ENCODE measurements around the gene IL17RE.
A peak's percentile ranks its signal among the peaks of the same experiment; 100 is the strongest.

IL17RE gene

GRCh38 chr3:9917820-9918219 is 15.2 kb downstream of the IL17RE start:
- DNase-seq (ENCODE audit: low spot score) = no peak
- TF ChIP-seq CTCF (IDR thresholded peaks at IDR 0.05; ENCODE audit: extremely low read depth, missing control alignments) = no peak

- DNase-seq (ENCODE audit: low spot score) = no peak
- TF ChIP-seq CTCF (IDR thresholded peaks at IDR 0.05; ENCODE audit: extremely low read depth, missing control alignments) = no peak
Observed at GRCh38 chr3:9918261-9919038, 15.8 kb downstream of the IL17RE start.

- no peak for DNase-seq (ENCODE audit: low spot score)
- TF ChIP-seq CTCF (IDR thresholded peaks at IDR 0.05; ENCODE audit: extremely low read depth, missing control alignments) = no peak
Observed at GRCh38 chr3:9928158-9928557, 25.5 kb downstream of the IL17RE start.

- peak; percentile 64 for DNase-seq (ENCODE audit: low spot score)
Observed at GRCh38 chr3:9930804-9931418, 28.3 kb downstream of the IL17RE start.

GRCh38 chr3:9932535-9932842 is 29.8 kb downstream of the IL17RE start:
- no peak for TF ChIP-seq CTCF (IDR thresholded peaks at IDR 0.05; ENCODE audit: extremely low read depth, missing control alignments)
- no peak for DNase-seq (ENCODE audit: low spot score)

More at GRCh38 chr3:9930804-9931418, 28.3 kb downstream of the IL17RE start:
- peak; percentile 32 for TF ChIP-seq CTCF (IDR thresholded peaks at IDR 0.05; ENCODE audit: extremely low read depth, missing control alignments)

- DNase-seq (ENCODE audit: low spot score) = peak; percentile 90
- TF ChIP-seq CTCF (IDR thresholded peaks at IDR 0.05; ENCODE audit: extremely low read depth, missing control alignments) = peak; percentile 76
Observed at GRCh38 chr3:9932843-9933560, 30.4 kb downstream of the IL17RE start.

Data from GM20000 (cell line).